GM19467 (cell line): ENCODE measurements around the gene GTF2F2.
A peak's percentile ranks its signal among the peaks of the same experiment; 100 is the strongest.
"Not testable (repeated sequence)": the region's sequence is repeated elsewhere in the genome, so short reads cannot be mapped to it uniquely, and the experiment has no call there.

Experiments
- ATAC-seq: cut with Tn5 transposase; IDR thresholded peaks from one replicate; pipeline ENCODE4 v1.9.1; 2021; ENCODE audit warnings: mild to moderate bottlenecking, moderate library complexity; ENCODE audit not compliant: unreplicated experiment

GTF2F2 gene

GRCh38 chr13:45244736-45245135 is 124.4 kb downstream of the GTF2F2 start:
- ATAC-seq = not testable (repeated sequence)

- ATAC-seq = no peak
Measured at GRCh38 chr13:45249662-45250061, 129.4 kb downstream of the GTF2F2 start.

GRCh38 chr13:45254396-45254795 is 134.1 kb downstream of the GTF2F2 start:
- no peak for ATAC-seq

- no peak for ATAC-seq
Measured at GRCh38 chr13:45255247-45255987, 135.1 kb downstream of the GTF2F2 start.

GRCh38 chr13:45256254-45256653 is 135.9 kb downstream of the GTF2F2 start:
- no peak for ATAC-seq

- ATAC-seq = no peak
Measured at GRCh38 chr13:45257638-45258333, 137.5 kb downstream of the GTF2F2 start.

- ATAC-seq = no peak
Measured at GRCh38 chr13:45258334-45258675, 138.0 kb downstream of the GTF2F2 start.

GRCh38 chr13:45267215-45267614 is 146.9 kb downstream of the GTF2F2 start:
- ATAC-seq = no peak

GRCh38 chr13:45269204-45269603 is 148.9 kb downstream of the GTF2F2 start:
- no peak for ATAC-seq

- no peak for ATAC-seq
Measured at GRCh38 chr13:45276913-45277312, 156.6 kb downstream of the GTF2F2 start.

- no peak for ATAC-seq
Measured at GRCh38 chr13:45278096-45278645, 157.9 kb downstream of the GTF2F2 start.

- ATAC-seq = no peak
Measured at GRCh38 chr13:45280011-45280410, 159.7 kb downstream of the GTF2F2 start.

GRCh38 chr13:45280751-45281634 is 160.7 kb downstream of the GTF2F2 start:
- ATAC-seq = peak; percentile 67

- no peak for ATAC-seq
Measured at GRCh38 chr13:45282994-45283393, 162.7 kb downstream of the GTF2F2 start.

- ATAC-seq = no peak
Measured at GRCh38 chr13:45289936-45290563, 169.7 kb downstream of the GTF2F2 start.

GRCh38 chr13:45292176-45292575 is 171.9 kb downstream of the GTF2F2 start:
- no peak for ATAC-seq

GRCh38 chr13:45295536-45295935 is 175.2 kb downstream of the GTF2F2 start:
- no peak for ATAC-seq

- no peak for ATAC-seq
Measured at GRCh38 chr13:45296259-45296658, 175.9 kb downstream of the GTF2F2 start.

GRCh38 chr13:45297456-45298205 is 177.3 kb downstream of the GTF2F2 start:
- ATAC-seq = no peak

GRCh38 chr13:45298206-45298505 is 177.8 kb downstream of the GTF2F2 start:
- no peak for ATAC-seq
